Activated T-cell treated with anti-CD3 and anti-CD28 coated beads for 24 hours (primary cell): ENCODE data around the gene TNNT1.
"Not testable (repeated sequence)": the region's sequence is repeated elsewhere in the genome, so short reads cannot be mapped to it uniquely, and the experiment has no call there.

Experiments
- DNase-seq: peaks from one replicate; pipeline ENCODE4 v3.0.0-alpha.2; 2020; ENCODE audit warnings: low read depth

Gene TNNT1

GRCh38 chr19:55109527-55110291, 39.3 kb downstream of the TNNT1 start:
- no peak for DNase-seq

DNA sequence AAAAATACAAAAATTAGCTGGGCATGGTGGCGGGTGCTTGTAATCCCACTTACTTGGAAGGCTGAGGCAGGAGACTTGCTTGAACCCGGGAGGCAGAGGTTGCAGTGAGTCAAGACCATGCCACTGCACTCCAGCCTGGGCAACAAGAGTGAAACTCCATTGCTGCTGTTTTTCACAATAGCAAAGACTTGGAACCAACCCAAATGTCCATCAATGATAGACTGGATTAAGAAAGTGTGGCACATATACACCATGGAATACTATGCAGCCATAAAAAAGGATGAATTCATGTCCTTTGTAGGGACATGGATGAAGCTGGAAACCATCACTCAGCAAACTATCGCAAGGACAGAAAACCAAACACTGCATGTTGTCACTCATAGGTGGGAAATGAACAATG, 41.8 kb downstream of the TNNT1 start:
- DNase-seq, result not testable (repeated sequence)

DNA sequence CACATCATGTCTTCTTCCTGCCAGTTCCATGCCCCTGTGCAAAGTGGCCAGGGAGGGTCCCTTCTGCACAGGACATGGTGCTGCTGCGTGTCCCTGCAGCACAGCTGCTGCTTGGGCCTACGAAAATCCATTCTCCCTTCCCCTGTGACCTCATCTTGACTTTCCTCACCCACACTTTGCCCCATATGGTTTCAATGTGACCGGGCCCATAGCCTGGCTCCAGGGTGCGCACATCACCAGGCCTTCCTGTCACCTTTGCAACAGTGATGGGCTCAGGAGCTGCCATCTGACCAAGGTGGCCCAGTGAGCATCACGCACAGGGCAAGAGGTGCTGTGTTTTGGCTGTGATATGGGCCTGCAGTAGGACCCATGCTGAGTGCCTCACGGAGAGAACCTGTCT, 42.4 kb downstream of the TNNT1 start:
- no peak for DNase-seq

DNA sequence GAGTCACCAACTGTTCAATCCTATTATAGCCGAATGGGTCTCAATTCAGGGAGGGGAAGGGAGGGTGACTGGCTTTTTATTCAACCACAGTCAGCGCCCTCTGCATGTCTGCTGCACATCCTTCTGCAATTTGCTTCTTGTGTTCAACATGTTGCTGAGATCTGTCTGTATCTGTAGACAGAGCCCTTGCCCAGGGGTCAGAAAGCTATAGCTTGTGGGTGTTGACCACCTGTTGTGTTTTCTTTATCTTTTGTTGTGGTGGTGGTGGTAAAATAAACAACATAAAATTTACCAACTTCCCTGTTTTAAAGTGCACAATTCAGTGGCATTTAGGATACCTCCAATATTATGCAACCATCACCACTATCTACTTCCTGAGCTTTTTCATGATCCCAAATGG, 43.8 kb downstream of the TNNT1 start:
- no peak for DNase-seq

- DNase-seq, result no peak
Measured at GRCh38 chr19:55103190-55103589, 45.8 kb downstream of the TNNT1 start.

GRCh38 chr19:55101261-55101660, 47.7 kb downstream of the TNNT1 start:
- no peak for DNase-seq

GRCh38 chr19:55099557-55100506, 49.2 kb downstream of the TNNT1 start:
- DNase-seq, result no peak

- DNase-seq, result no peak
Measured at GRCh38 chr19:55098716-55099556, 50.1 kb downstream of the TNNT1 start.

- no peak for DNase-seq
Measured at GRCh38 chr19:55097864-55098715, 50.9 kb downstream of the TNNT1 start.

- DNase-seq, result no peak
Measured at GRCh38 chr19:55096061-55096701, 52.8 kb downstream of the TNNT1 start.

- no peak for DNase-seq
Measured at GRCh38 chr19:55095260-55096060, 53.5 kb downstream of the TNNT1 start.

- no peak for DNase-seq
Measured at GRCh38 chr19:55094456-55095259, 54.3 kb downstream of the TNNT1 start.

DNA sequence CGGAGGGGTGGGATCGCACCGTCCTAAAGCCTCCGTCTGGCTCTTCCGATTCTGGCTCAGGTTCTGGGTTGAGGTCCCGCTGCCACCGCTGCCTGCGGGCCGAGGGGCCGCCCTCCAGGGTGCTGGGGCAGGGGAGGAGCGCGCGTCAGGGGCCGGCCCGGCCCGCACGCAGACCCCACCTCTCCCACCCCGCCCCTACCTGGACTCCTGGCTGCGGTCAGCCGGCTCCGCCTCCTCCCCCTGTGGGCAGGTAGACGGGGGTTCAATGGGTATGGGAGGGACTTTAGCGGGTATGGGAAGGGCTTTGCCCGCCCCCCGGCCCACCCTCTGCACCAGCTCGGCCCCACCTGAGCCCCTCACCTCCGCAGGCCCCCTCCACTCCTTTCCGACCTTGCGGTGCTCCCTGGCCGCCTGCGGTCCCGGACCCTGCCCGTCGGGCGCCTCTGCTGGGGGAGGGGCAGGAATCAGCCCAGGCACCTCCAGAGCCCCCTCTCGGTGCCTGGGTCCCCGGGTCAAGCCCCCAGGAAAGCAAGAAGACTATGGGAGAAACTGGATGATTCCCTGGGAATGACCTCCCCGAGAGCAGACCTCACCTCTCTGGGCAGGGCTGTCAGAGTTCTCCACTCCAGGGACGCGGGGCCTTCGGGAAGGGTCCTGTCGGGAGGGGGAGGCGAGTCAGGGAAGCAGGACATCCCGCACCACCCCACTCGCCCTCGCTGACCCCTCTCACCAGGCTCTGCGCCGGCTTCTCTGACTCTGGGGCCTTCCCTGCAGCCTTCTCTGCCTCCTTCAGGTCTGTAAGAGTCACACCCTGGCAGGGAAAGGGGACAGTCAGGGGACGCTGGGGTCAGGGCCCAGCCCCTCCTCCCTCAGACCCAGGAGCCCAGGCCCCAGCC, 56.3 kb downstream of the TNNT1 start:
- no peak for DNase-seq

DNA sequence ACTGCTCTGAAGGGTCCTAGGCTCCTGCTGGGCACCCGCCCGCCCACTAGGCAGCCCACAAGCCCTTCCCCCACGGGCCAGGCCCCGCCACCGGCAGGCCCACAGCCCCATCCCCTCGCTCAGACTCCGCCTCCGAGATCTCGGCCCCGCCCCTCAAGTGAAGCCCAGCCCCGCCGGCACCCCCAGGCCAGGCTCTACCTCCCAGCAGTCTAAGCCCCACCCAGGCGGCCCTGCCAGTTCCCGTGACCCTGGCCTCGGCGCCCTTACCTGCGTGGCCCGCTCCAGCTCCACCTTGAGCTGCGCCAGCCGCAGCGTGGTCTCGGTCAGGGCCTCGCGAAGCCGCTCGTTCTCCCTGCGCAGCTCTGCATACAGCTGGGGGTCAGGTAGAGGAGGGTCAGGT, 57.1 kb downstream of the TNNT1 start:
- DNase-seq, result no peak

DNA sequence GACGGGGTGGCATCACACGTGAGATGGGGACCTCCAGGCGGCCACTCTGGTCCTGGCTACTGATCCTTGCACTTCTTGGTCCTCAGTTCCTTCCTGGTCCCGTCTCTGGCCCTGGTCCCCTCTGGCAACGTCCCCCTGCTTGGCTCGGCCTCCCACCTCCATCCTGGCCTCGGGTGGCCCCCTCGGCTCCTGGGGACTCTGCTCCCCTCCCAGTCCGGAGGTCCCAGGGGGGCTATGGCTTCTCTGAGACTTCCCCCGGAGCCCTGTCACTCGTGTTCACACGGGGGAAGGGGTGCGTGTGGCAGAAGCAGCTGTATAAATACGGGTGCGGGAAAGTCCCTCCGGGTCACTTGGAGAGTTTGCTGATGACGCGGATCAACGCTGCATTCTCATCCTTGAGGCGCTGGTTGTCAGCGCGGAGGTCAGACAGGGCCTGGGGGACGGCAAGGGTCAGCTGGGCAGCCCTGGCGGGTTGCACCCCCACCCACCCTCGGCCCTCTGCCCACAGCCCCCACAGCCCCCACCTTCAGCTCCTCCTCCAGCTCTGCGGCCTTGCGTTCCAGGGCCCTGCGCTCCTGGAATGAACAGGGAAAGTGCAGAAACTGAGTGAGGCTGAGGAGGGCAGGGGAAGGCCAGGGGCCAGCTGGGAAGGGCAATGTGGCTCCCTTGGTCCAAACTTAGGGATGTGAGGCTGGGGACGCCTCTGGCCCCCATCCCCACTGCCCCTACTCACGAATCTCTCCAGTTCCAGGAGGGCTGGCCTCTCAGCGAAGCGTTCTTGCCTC, 57.7 kb downstream of the TNNT1 start:
- no peak for DNase-seq

GRCh38 chr19:55090564-55090963, 58.4 kb downstream of the TNNT1 start:
- DNase-seq, result no peak

- no peak for DNase-seq
Measured at GRCh38 chr19:55089342-55089944, 59.6 kb downstream of the TNNT1 start.
